Measurements from ENCODE around the gene GNAZ. TPM values are rescaled to one million over a fixed set of nuclear protein-coding genes. Genes with fewer than 3 reads are reported as not detected.

Gene GNAZ
- total RNA-seq, 1 experiment from 2014 or later: 5.0 TPM

- Histone ChIP-seq H3K4me1 (ENCODE audit: insufficient read depth, low read length) (no peaks in the 10 kb centered on the region), H2BK20ac (ENCODE audit: low read depth, low read length, poor library complexity, severe bottlenecking) (no peak overlapping the region), H3K4ac (ENCODE audit: low read depth, low read length) (no peak overlapping the region), H2BK15ac (ENCODE audit: low read depth, low read length) (no peak overlapping the region), H3K79me2 (ENCODE audit: insufficient read depth, low read length) (no peaks in the 10 kb centered on the region), H2AFZ (ENCODE audit: low read length) (no peak overlapping the region), H3K79me1 (ENCODE audit: insufficient read depth, low read depth, low read length, poor library complexity, severe bottlenecking) (no peaks in the 10 kb centered on the region), H3K56ac (ENCODE audit: insufficient read length, low read depth, low read length) (no peak overlapping the region), H4K8ac (replicated peaks; ENCODE audit: insufficient read length, low read depth, low read length) (no peak overlapping the region), H4K5ac (ENCODE audit: insufficient read length, low read depth, low read length) (no peak overlapping the region), H4K91ac (ENCODE audit: insufficient read length, low read depth, low read length) (no peak overlapping the region), H2BK5ac (ENCODE audit: insufficient read length, low read length) (no peak overlapping the region), H3K23me2 (ENCODE audit: insufficient read length, low read depth, low read length, poor library complexity, severe bottlenecking) (no peaks in the 10 kb centered on the region), H3T11ph (ENCODE audit: low read length) (no peak overlapping the region), H3K14ac (ENCODE audit: insufficient read depth, low read length) (no peak overlapping the region), H3K27me3 (ENCODE audit: insufficient read depth, low read length) (no peaks in the 10 kb centered on the region; the same call in 1 of the 2 replicates), H2BK12ac (ENCODE audit: insufficient read length, low read depth, low read length) (no peak overlapping the region), H2AK5ac (ENCODE audit: insufficient read length, low read length) (no peak overlapping the region), H3K4me2 (ENCODE audit: insufficient read depth, insufficient read length, low read length) (no peak overlapping the region), H3K23ac (ENCODE audit: insufficient read length, low read depth, low read length) (no peak overlapping the region), H3K9ac (ENCODE audit: extremely low read depth, insufficient read length, low read length) (no peak overlapping the region), H3K18ac (ENCODE audit: insufficient read length, low read depth, low read length) (no peak overlapping the region), H3K9me3 (ENCODE audit: control insufficient read depth, low read depth, low read length) (no peaks in the 10 kb centered on the region), H4K20me1 (ENCODE audit: control insufficient read depth, insufficient read depth, insufficient read length) (peaks cover 2% of the 10 kb centered on the region), H2BK120ac (ENCODE audit: low read depth, low read length, poor library complexity, severe bottlenecking) (no peak overlapping the region), H3K27ac (ENCODE audit: insufficient read length, low read depth, low read length) (no peak overlapping the region)
- Mint-ChIP-seq H3K36me3 (ENCODE audit: insufficient read depth in 1 of 3, low read depth in 3 of 3) (peaks cover 0 to 6% (median 0%) of the 10 kb centered on the region in 3 experiments; a peak in 3 of 7 replicates), H3K27me3 (ENCODE audit: low read depth) (peaks cover 79% of the 10 kb centered on the region), H3K4me1 (peaks cover 5 to 6% of the 10 kb centered on the region in 2 experiments; a peak in 3 of 4 replicates), H3K4me3 (no peak overlapping the region), H3K27ac (no peak overlapping the region), H3K9me3 (no peaks in the 10 kb centered on the region)
- TF ChIP-seq, protein P1, sequence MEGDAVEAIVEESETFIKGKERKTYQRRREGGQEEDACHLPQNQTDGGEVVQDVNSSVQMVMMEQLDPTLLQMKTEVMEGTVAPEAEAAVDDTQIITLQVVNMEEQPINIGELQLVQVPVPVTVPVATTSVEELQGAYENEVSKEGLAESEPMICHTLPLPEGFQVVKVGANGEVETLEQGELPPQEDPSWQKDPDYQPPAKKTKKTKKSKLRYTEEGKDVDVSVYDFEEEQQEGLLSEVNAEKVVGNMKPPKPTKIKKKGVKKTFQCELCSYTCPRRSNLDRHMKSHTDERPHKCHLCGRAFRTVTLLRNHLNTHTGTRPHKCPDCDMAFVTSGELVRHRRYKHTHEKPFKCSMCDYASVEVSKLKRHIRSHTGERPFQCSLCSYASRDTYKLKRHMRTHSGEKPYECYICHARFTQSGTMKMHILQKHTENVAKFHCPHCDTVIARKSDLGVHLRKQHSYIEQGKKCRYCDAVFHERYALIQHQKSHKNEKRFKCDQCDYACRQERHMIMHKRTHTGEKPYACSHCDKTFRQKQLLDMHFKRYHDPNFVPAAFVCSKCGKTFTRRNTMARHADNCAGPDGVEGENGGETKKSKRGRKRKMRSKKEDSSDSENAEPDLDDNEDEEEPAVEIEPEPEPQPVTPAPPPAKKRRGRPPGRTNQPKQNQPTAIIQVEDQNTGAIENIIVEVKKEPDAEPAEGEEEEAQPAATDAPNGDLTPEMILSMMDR (conservative IDR thresholded peaks at IDR 0.05): no peak
- no CpG with 5 or more reads among the region's 9 CpGs for WGBS (ENCODE audit: extremely low coverage, insufficient read length, low lambda C conversion rate)
- DNase-seq: no peak
Observed at GRCh38 chr22:23127788-23128187, 57.5 kb downstream of the GNAZ start.
